SK-N-SH treated with all-trans-retinoic acid at 6 μM for 48 hours (cell line): ENCODE measurements around the gene INPP5E.

Experiments used
- ARNTL ChIP-seq: fragments of 450-650 bp; formaldehyde crosslinking; IDR thresholded peaks from 2 replicates; pipeline ENCODE4 v1.5.0; 2020; ENCODE audit warnings: low read depth, mild to moderate bottlenecking, moderate library complexity, borderline replicate concordance
- BACH2 ChIP-seq: fragments of 250-450 bp; sonication (Bioruptor Pico); IDR thresholded peaks from 2 replicates; pipeline ENCODE4 v1.9.0; 2021; ENCODE audit warnings: mild to moderate bottlenecking, borderline replicate concordance
- ISL1 ChIP-seq: fragments of 250-450 bp; sonication (Bioruptor Pico); IDR thresholded peaks from 2 replicates; pipeline ENCODE4 v2.1.2; 2022; ENCODE audit warnings: mild to moderate bottlenecking, moderate library complexity
- PPARA ChIP-seq: fragments of 250-450 bp; sonication (Bioruptor Pico); IDR thresholded peaks from 2 replicates; pipeline ENCODE4 v1.5.0; 2020; ENCODE audit warnings: mild to moderate bottlenecking, borderline replicate concordance
- TCF4 ChIP-seq: fragments of 250-450 bp; sonication (Bioruptor Pico); IDR thresholded peaks from 2 replicates; pipeline ENCODE4 v1.8.0; 2021; ENCODE audit warnings: mild to moderate bottlenecking, moderate library complexity, borderline replicate concordance
- ZC3H10 ChIP-seq: fragments of 250-450 bp; sonication (Bioruptor Pico); IDR thresholded peaks from 2 replicates; pipeline ENCODE4 v1.5.1; 2021; ENCODE audit warnings: mild to moderate bottlenecking, moderate library complexity
- ZFP3 ChIP-seq: fragments of 250-450 bp; sonication (Bioruptor Pico); IDR thresholded peaks from 2 replicates; pipeline ENCODE4 v1.5.0; 2020; ENCODE audit warnings: mild to moderate bottlenecking, moderate library complexity
- ZFP30 ChIP-seq: fragments of 450-650 bp; formaldehyde crosslinking; IDR thresholded peaks from 2 replicates; pipeline ENCODE4 v1.5.0; 2022; ENCODE audit warnings: mild to moderate bottlenecking, moderate library complexity
- ZNF565 ChIP-seq: fragments of 450-650 bp; formaldehyde crosslinking; conservative IDR thresholded peaks from 2 replicates; pipeline ENCODE4 v1.5.0; 2020; ENCODE audit warnings: low read depth, mild to moderate bottlenecking, moderate library complexity
- ZNF70 ChIP-seq: fragments of 450-650 bp; formaldehyde crosslinking; IDR thresholded peaks from 2 replicates; pipeline ENCODE4 v1.5.0; 2020; ENCODE audit warnings: mild to moderate bottlenecking, moderate library complexity
- TF ChIP-seq, protein P1 (sequence below): fragments of 250-450 bp; sonication (Bioruptor Pico); IDR thresholded peaks from 2 replicates; pipeline ENCODE4 v1.5.1; 2020; ENCODE audit warnings: low read depth, mild to moderate bottlenecking, moderate library complexity
- TF ChIP-seq, protein P2 (sequence below): fragments of 250-450 bp; sonication (Bioruptor Pico); IDR thresholded peaks from 2 replicates; pipeline ENCODE4 v1.5.1; 2021; ENCODE audit warnings: mild to moderate bottlenecking, moderate library complexity
- TF ChIP-seq, protein P3 (sequence below): fragments of 250-450 bp; sonication (Bioruptor Pico); IDR thresholded peaks from 2 replicates; pipeline ENCODE4 v1.8.0; 2021; ENCODE audit warnings: low read depth, mild to moderate bottlenecking, moderate library complexity, borderline replicate concordance

DNA sequence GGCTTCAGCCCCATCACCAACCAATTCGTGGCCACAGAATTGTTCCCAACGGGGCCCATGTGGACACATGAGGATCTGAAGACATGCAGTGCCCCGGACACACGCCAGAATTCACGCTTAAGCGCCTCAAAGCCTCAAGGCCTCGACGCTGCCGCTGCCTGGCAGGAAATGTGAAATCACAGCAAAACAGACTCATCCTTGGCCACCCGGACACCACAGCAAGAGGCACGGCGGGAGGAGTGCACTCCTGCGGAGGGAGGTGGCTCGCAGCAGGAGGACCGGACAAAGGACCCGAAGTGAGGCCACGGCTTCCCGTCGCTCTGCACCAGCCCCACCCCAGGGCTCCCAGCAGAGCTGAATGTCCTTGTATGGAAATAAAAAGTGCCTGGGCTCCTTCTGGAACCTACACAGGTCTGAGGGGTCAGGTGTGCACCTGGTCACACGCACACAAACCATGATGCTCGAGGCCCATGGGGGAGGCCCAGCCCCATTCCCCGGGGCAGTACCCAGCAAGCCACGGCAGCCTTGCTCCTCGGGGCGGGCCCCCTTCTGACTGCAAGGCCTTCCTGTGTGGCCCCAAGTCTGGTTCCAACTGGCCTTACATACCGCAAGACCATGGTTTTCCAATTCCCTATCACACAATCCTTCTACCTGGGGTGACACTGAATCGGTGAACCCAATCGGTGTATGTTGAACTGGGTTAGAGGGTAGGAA is 33.2 kb upstream of the INPP5E start:
- TF ChIP-seq ISL1 (CRISPR knock-in tag) (no peak), PPARA (CRISPR knock-in tag) (no peak), ARNTL (CRISPR knock-in tag) (no peak), ZNF565 (no peak), ZNF70 (CRISPR knock-in tag) (no peak), ZFP3 (CRISPR knock-in tag) (no peak), ZC3H10 (CRISPR knock-in tag) (no peak), ZFP30 (CRISPR knock-in tag) (no peak), TCF4 (CRISPR knock-in tag) (no peak), BACH2 (CRISPR knock-in tag) (no peak)
- TF ChIP-seq, protein P1, sequence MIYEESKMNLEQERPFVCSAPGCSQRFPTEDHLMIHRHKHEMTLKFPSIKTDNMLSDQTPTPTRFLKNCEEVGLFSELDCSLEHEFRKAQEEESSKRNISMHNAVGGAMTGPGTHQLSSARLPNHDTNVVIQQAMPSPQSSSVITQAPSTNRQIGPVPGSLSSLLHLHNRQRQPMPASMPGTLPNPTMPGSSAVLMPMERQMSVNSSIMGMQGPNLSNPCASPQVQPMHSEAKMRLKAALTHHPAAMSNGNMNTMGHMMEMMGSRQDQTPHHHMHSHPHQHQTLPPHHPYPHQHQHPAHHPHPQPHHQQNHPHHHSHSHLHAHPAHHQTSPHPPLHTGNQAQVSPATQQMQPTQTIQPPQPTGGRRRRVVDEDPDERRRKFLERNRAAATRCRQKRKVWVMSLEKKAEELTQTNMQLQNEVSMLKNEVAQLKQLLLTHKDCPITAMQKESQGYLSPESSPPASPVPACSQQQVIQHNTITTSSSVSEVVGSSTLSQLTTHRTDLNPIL (CRISPR knock-in tag): no peak
- TF ChIP-seq, protein P2, sequence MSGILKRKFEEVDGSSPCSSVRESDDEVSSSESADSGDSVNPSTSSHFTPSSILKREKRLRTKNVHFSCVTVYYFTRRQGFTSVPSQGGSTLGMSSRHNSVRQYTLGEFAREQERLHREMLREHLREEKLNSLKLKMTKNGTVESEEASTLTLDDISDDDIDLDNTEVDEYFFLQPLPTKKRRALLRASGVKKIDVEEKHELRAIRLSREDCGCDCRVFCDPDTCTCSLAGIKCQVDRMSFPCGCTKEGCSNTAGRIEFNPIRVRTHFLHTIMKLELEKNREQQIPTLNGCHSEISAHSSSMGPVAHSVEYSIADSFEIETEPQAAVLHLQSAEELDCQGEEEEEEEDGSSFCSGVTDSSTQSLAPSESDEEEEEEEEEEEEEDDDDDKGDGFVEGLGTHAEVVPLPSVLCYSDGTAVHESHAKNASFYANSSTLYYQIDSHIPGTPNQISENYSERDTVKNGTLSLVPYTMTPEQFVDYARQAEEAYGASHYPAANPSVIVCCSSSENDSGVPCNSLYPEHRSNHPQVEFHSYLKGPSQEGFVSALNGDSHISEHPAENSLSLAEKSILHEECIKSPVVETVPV (CRISPR knock-in tag): no peak
- TF ChIP-seq, protein P3, sequence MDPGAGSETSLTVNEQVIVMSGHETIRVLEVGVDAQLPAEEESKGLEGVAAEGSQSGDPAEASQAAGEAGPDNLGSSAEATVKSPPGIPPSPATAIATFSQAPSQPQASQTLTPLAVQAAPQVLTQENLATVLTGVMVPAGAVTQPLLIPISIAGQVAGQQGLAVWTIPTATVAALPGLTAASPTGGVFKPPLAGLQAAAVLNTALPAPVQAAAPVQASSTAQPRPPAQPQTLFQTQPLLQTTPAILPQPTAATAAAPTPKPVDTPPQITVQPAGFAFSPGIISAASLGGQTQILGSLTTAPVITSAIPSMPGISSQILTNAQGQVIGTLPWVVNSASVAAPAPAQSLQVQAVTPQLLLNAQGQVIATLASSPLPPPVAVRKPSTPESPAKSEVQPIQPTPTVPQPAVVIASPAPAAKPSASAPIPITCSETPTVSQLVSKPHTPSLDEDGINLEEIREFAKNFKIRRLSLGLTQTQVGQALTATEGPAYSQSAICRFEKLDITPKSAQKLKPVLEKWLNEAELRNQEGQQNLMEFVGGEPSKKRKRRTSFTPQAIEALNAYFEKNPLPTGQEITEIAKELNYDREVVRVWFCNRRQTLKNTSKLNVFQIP: no peak
